DND-41 (cell line): ENCODE data around the gene SIT1.
"Not testable (repeated sequence)": the region's sequence is repeated elsewhere in the genome, so short reads cannot be mapped to it uniquely, and the experiment has no call there.

Experiments
- ATAC-seq: fragments of 200-7000 bp; cut with Tn5 transposase; 3 replicates; pipeline ENCODE4 v1.9.1; 2021; ENCODE audit warnings: low read depth; ENCODE audit not compliant: insufficient read depth
- DNase-seq: peaks from one replicate; pipeline ENCODE4 v3.0.0-alpha.2; 2020
- H2AFZ ChIP-seq: 2 replicates; pipeline ENCODE4 v1.6.0; 2012; ENCODE audit warnings: low read depth, low read length
- H3K27ac ChIP-seq: 2 replicates; pipeline ENCODE4 v1.5.1; 2012; ENCODE audit warnings: low read length, inconsistent platforms
- H3K27me3 ChIP-seq: fragments of 200-600 bp; sonication (generic); 2 replicates; pipeline ENCODE4 v1.6.0; 2012; ENCODE audit warnings: low read length, mild to moderate bottlenecking, inconsistent platforms; ENCODE audit not compliant: insufficient read depth, poor library complexity
- H3K36me3 ChIP-seq: 2 replicates; pipeline ENCODE4 v1.5.1; 2012; ENCODE audit warnings: low read length, inconsistent platforms; ENCODE audit not compliant: insufficient read depth
- H3K4me1 ChIP-seq: 2 replicates; pipeline ENCODE4 v1.5.1; 2012; ENCODE audit warnings: mild to moderate bottlenecking, low read length; ENCODE audit not compliant: insufficient read depth
- H3K4me2 ChIP-seq: 2 replicates; pipeline ENCODE4 v1.6.0; 2012; ENCODE audit warnings: mild to moderate bottlenecking, moderate library complexity, low read length, inconsistent platforms; ENCODE audit not compliant: insufficient read depth
- H3K4me3 ChIP-seq, 2 experiments: fragments of 200-600 bp in 1 of 2; shearing (Covaris generic) in 1 of 2; 2 replicates each; pipeline ENCODE4 v1.5.1; 2012 to 2016; ENCODE audit warnings: inconsistent platforms in 2 of 2, low read length in 2 of 2, mild to moderate bottlenecking in 2 of 2, low read depth in 1 of 2, moderate library complexity in 1 of 2
- H3K79me2 ChIP-seq: 2 replicates; pipeline ENCODE4 v1.6.0; 2012; ENCODE audit warnings: low read length, inconsistent platforms; ENCODE audit not compliant: insufficient read depth
- H3K9ac ChIP-seq: 2 replicates; pipeline ENCODE4 v1.6.0; 2012; ENCODE audit warnings: low read depth, mild to moderate bottlenecking, inconsistent platforms, low read length, moderate library complexity
- H3K9me3 ChIP-seq: 2 replicates; pipeline ENCODE4 v1.5.1; 2012; ENCODE audit warnings: low read length, moderate library complexity, mild to moderate bottlenecking, inconsistent platforms; ENCODE audit not compliant: insufficient read depth, severe bottlenecking
- H4K20me1 ChIP-seq: 2 replicates; pipeline ENCODE4 v1.6.0; 2012; ENCODE audit warnings: low read length; ENCODE audit not compliant: insufficient read depth
- EZH2 ChIP-seq: IDR thresholded peaks from 3 replicates; pipeline ENCODE4 v1.6.1; 2012; ENCODE audit warnings: borderline replicate concordance, low read depth, mild to moderate bottlenecking, moderate library complexity, low read length, inconsistent platforms; ENCODE audit not compliant: severe bottlenecking
- TF ChIP-seq, protein P1 (sequence below): IDR thresholded peaks from 2 replicates; pipeline ENCODE4 v1.5.1; 2012; ENCODE audit warnings: borderline replicate concordance, low read length, moderate library complexity, mild to moderate bottlenecking; ENCODE audit not compliant: poor library complexity, severe bottlenecking; ENCODE audit errors: extremely low read depth

Gene SIT1

DNA sequence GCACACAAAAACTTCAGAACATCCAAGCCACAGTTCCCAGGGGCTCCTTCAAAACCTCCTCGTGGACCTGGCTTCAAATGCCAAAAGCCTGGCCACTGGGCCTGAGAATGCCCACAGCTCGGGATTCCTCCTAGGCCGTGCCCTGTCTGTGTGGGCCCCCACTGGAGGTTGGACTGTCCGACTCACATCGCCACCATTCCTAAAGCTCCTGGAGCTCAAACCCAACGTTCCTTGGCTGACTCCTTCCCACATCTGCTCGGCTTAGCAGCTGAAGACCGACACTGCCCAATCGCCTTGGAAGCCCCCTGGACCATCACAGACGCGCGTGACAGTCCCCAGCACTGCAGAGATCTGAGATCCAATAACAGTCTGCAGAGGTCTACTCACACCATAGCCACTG, 7.7 kb downstream of the SIT1 start:
- H3K27me3 ChIP-seq: no peaks in the 10 kb centered on the region

DNA sequence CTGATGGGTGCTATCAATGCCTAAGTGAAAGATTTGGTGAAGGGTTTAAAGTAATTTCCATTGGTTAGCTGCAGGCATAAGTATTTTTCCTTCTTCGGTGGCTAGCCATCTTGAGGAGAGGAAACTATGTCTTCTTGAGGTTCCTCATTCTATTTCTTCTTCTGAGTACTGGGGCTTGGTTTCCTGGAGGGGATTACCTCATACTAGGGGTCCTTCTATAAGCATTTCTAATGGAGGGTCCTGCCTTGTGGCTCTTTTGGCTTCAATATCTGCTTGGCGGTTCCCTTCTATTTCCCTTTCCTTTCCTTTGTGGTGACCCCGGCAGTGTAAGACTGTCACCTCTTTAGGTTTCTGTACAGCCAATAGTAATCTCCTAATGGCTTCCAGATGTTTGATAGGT, 9.3 kb downstream of the SIT1 start:
- not testable (repeated sequence) for H3K9me3 ChIP-seq, H4K20me1 ChIP-seq, H3K27me3 ChIP-seq, ATAC-seq, H3K27ac ChIP-seq, H3K9ac ChIP-seq, H3K4me2 ChIP-seq, H3K4me3 ChIP-seq, DNase-seq, H2AFZ ChIP-seq
- H3K36me3 ChIP-seq: peaks cover 14% of the 10 kb centered on the region; the same call in 1 of the 2 replicates
- H3K79me2 ChIP-seq: peaks cover 26% of the 10 kb centered on the region
- H3K4me1 ChIP-seq: peaks cover 47% of the 10 kb centered on the region

More for the DNA sequence above, 7.7 kb downstream of the SIT1 start:
- DNase-seq (no peak), ATAC-seq (no peak)
- no peak for TF ChIP-seq EZH2
- TF ChIP-seq, protein P1, sequence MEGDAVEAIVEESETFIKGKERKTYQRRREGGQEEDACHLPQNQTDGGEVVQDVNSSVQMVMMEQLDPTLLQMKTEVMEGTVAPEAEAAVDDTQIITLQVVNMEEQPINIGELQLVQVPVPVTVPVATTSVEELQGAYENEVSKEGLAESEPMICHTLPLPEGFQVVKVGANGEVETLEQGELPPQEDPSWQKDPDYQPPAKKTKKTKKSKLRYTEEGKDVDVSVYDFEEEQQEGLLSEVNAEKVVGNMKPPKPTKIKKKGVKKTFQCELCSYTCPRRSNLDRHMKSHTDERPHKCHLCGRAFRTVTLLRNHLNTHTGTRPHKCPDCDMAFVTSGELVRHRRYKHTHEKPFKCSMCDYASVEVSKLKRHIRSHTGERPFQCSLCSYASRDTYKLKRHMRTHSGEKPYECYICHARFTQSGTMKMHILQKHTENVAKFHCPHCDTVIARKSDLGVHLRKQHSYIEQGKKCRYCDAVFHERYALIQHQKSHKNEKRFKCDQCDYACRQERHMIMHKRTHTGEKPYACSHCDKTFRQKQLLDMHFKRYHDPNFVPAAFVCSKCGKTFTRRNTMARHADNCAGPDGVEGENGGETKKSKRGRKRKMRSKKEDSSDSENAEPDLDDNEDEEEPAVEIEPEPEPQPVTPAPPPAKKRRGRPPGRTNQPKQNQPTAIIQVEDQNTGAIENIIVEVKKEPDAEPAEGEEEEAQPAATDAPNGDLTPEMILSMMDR: no peak
- H4K20me1 ChIP-seq: no peaks in the 10 kb centered on the region
- peaks cover 58% of the 10 kb centered on the region for H3K4me1 ChIP-seq
- no peak overlapping the region for H2AFZ ChIP-seq
- H3K79me2 ChIP-seq: peaks cover 26% of the 10 kb centered on the region
- H3K36me3 ChIP-seq: peaks cover 14% of the 10 kb centered on the region; the same call in 1 of the 2 replicates
- no peak overlapping the region; the same call in 1 of the 2 replicates for H3K27ac ChIP-seq
- H3K9ac ChIP-seq: no peak overlapping the region
- no peaks in the 10 kb centered on the region for H3K9me3 ChIP-seq
- no peak overlapping the region for H3K4me2 ChIP-seq
- no peak overlapping the region for H3K4me3 ChIP-seq

DNA sequence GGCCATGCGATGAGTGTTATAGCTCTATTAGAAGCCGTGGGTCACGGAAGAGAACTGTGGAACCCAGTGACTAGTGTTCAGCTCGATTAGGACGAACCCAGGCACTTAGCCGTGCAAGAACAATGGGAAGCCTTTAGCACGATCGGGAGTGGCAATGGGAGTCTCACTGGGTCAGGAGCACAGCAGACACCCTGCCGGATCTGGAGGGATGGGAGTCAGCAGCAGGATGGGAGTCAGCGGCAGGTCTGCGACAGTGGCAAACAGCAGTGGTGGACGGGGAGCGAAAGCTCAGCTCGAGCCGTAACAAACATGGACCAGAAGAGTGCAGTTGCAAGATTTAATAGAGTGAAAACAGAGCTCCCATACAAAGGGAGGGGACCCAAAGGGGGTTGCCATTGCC, 10.3 kb downstream of the SIT1 start:
- H3K27me3 ChIP-seq, H4K20me1 ChIP-seq, ATAC-seq, H2AFZ ChIP-seq, H3K4me3 ChIP-seq, H3K9me3 ChIP-seq, H3K27ac ChIP-seq, H3K4me2 ChIP-seq, H3K9ac ChIP-seq, DNase-seq: not testable (repeated sequence)
- peaks cover 49% of the 10 kb centered on the region for H3K4me1 ChIP-seq
- peaks cover 14% of the 10 kb centered on the region; the same call in 1 of the 2 replicates for H3K36me3 ChIP-seq
- H3K79me2 ChIP-seq: peaks cover 22% of the 10 kb centered on the region

DNA sequence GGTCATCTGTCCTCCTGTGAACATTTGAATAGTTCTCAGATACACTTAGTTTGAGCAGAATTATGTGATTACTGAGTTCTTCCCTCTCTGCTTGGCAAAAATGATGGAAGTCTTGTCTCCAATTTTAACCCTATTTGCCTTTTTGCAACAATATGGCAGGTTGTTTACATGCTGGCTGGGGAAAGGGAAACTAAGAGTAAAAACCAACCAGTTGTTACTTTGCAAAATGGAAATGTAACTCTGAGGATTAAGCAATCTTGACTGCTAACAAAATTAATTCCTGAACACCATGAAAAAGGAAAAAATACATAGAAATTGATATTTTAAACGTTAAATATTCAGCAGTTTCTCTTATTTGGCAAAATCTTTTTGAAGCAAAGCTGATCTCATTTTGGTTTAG, 11.1 kb downstream of the SIT1 start:
- peaks cover 14% of the 10 kb centered on the region for H3K79me2 ChIP-seq
- H2AFZ ChIP-seq: no peak overlapping the region
- H3K4me3 ChIP-seq: no peak overlapping the region
- peaks cover 41% of the 10 kb centered on the region for H3K4me1 ChIP-seq
- no peaks in the 10 kb centered on the region for H4K20me1 ChIP-seq
- H3K9ac ChIP-seq: no peak overlapping the region
- H3K4me2 ChIP-seq: 0 out of 2 replicates have a peak overlapping the region, but pooled peaks have one; percentile 19
- ATAC-seq: no peak
- H3K36me3 ChIP-seq: peaks cover 14% of the 10 kb centered on the region; the same call in 1 of the 2 replicates
- TF ChIP-seq, protein P1: no peak
- no peak for TF ChIP-seq EZH2
- H3K27me3 ChIP-seq: no peaks in the 10 kb centered on the region
- H3K9me3 ChIP-seq: no peaks in the 10 kb centered on the region
- DNase-seq: no peak
- H3K27ac ChIP-seq: peak overlapping the region; percentile 61; the same call in 1 of the 2 replicates

DNA sequence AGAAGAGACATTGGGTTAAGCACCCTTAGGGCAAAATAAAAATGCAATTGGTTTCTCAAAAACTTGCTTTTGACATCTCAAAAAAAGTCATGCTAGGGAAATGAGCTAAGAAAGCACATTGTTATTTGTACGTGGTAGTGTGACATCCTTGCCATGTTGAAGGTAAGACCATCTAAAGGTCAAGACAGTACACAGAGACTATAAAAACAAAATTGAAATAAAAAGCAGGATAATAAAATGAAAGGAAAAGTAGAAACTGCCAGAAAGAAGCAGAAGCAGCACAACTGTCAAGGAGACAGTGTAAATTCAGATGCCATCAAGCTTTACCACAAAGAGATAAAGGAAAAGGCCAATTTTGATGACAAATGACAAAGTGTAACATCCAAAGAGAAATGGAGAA, 11.5 kb downstream of the SIT1 start:
- Histone ChIP-seq H3K36me3 (peaks cover 11% of the 10 kb centered on the region; the same call in 1 of the 2 replicates), H3K4me1 (peaks cover 37% of the 10 kb centered on the region), H3K79me2 (peaks cover 10% of the 10 kb centered on the region), H3K4me2 (0 out of 2 replicates have a peak overlapping the region, but pooled peaks have one; percentile 19), H3K27ac (peak overlapping the region; percentile 61; the same call in 1 of the 2 replicates)
- not testable (repeated sequence) for H3K9ac ChIP-seq, DNase-seq, H4K20me1 ChIP-seq, H3K9me3 ChIP-seq, H2AFZ ChIP-seq, H3K27me3 ChIP-seq, H3K4me3 ChIP-seq
- ATAC-seq: peak; percentile 35; the same call in 1 of the 3 replicates

DNA sequence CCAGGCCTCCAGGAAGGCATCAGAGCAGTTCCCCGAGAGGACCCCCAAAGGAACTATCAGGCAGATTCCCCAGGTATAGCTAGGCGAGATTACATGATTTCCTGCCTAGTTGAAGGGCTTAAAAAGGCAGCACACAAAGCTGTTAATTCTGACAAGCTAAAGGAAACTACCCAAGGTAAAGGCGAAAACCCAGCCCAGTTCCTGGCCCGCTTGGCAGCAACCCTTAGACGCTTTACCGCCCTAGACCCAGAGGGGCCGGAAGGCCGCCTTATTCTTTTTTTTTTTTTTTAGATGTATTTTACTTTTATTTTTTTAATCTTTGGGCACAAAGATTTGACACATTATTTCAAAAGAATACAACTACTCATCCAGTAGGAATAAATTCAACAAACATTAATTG, 12.0 kb downstream of the SIT1 start:
- Histone ChIP-seq H3K36me3 (peaks cover 11% of the 10 kb centered on the region; the same call in 1 of the 2 replicates), H3K4me1 (peaks cover 32% of the 10 kb centered on the region)
- DNase-seq, H3K4me3 ChIP-seq, H2AFZ ChIP-seq, H3K9ac ChIP-seq, H3K9me3 ChIP-seq, H3K27me3 ChIP-seq, H4K20me1 ChIP-seq, ATAC-seq, H3K4me2 ChIP-seq, H3K79me2 ChIP-seq, H3K27ac ChIP-seq: not testable (repeated sequence)
